Glutamatergic neuron (in vitro differentiated cells): ENCODE measurements around the gene PPP1R12A. TPM values are rescaled to one million over a fixed set of nuclear protein-coding genes. Genes with fewer than 3 reads are reported as not detected.

Source experiments
- DNase-seq: peaks from one replicate; pipeline ENCODE4 v3.0.0; 2022
- H3K27ac Mint-ChIP-seq: one replicate; pipeline ENCODE4 v1.8.0; 2020; ENCODE audit warnings: mild to moderate bottlenecking, mixed read lengths, inconsistent platforms; ENCODE audit not compliant: unreplicated experiment
- H3K27me3 Mint-ChIP-seq: one replicate; pipeline ENCODE4 v1.8.0; 2020; ENCODE audit warnings: mild to moderate bottlenecking, moderate library complexity, mixed read lengths, inconsistent platforms; ENCODE audit not compliant: unreplicated experiment
- H3K36me3 Mint-ChIP-seq: one replicate; pipeline ENCODE4 v1.8.0; 2020; ENCODE audit warnings: mild to moderate bottlenecking, mixed read lengths, inconsistent platforms; ENCODE audit not compliant: unreplicated experiment
- H3K4me1 Mint-ChIP-seq: one replicate; pipeline ENCODE4 v1.8.0; 2020; ENCODE audit warnings: mild to moderate bottlenecking, low read depth, mixed read lengths, inconsistent platforms; ENCODE audit not compliant: unreplicated experiment
- H3K4me3 Mint-ChIP-seq: one replicate; pipeline ENCODE4 v1.8.0; 2020; ENCODE audit warnings: mild to moderate bottlenecking, mixed read lengths, inconsistent platforms; ENCODE audit not compliant: unreplicated experiment
- H3K9me3 Mint-ChIP-seq: one replicate; pipeline ENCODE4 v1.8.0; 2020; ENCODE audit warnings: mild to moderate bottlenecking, moderate library complexity, mixed read lengths, inconsistent platforms; ENCODE audit not compliant: unreplicated experiment
- CTCF ChIP-seq: fragments of 200-600 bp; sonication (generic); IDR thresholded peaks from one replicate; pipeline ENCODE4 v1.5.0; 2021; ENCODE audit not compliant: partially characterized antibody, unreplicated experiment
- total RNA-seq: library from RNA; stranded (reverse); fragmentation: NEBNext Ultra II Directional; extraction: Animal tissue kit (Norgen Biotek cat#: 25700); gene quantifications from one replicate; pipeline ENCODE4 v1.2.1, GENCODE V29; 2021; ENCODE audit not compliant: unreplicated experiment

Gene PPP1R12A
- total RNA-seq, 1 donor from 2014 or later: 56.8 TPM

DNA sequence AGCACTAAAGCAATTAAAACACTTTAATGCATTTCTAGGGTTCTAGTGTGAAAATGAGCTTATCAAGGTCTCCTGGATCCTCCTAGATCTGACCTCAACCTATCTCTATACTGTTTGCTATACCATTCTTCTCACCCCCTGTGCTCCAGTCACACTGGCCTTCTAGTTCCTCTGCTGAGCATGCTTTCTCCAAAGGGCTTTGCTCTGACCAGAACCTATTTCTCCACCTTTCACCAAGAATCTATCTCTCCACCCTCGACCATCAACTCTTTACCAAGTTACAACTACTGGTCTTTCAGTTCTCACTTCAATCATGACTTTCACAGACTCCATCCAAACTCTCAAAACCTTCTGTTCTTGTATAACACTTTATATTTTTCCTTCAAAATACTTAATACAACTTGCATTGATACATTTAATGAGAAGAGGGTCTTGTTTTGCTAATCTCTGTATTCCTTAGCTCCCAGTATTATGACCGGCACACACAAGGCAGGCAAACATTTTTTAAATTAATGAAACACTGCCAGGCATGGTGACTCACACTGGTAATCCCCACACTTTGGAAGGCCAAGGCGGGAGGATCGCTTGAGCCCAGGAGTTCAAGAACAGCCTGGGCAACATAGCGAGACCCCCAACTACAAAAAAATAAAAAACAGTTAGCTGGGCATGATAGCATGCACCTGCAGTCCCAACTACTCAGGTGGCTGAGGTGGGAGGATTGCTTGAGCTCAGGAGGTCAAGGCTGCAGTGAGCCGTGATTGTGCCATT is 22.8 kb downstream of the PPP1R12A start:
- H3K4me3 Mint-ChIP-seq: no peak overlapping the region
- H3K4me1 Mint-ChIP-seq: peaks cover 14% of the 10 kb centered on the region
- no peak for DNase-seq
- no peaks in the 10 kb centered on the region for H3K9me3 Mint-ChIP-seq
- no peak overlapping the region for H3K27ac Mint-ChIP-seq
- no peak for TF ChIP-seq CTCF
- H3K27me3 Mint-ChIP-seq: peaks cover 4% of the 10 kb centered on the region
- no peaks in the 10 kb centered on the region for H3K36me3 Mint-ChIP-seq

DNA sequence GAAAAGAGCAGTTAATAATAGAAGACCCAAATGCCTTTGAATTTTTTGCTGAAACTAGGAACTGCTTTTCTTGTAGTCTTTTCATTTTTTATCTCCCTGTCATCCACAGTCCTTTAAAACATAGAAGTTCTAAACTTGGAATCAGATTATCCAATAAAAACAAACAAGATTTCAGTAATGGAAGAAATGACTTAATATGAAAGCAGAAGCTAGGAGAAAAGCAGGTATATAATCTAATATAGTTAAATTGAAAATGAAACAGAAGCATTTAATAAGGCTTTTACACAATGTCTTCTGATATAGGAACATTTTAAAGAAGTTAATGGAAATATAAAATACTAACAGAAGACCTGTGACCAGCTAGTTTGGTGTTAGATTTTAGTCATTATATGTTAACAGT is 26.5 kb downstream of the PPP1R12A start:
- H3K4me3 Mint-ChIP-seq: no peak overlapping the region
- no peak for TF ChIP-seq CTCF
- peaks cover 10% of the 10 kb centered on the region for H3K4me1 Mint-ChIP-seq
- H3K9me3 Mint-ChIP-seq: no peaks in the 10 kb centered on the region
- no peak for DNase-seq
- H3K27ac Mint-ChIP-seq: no peak overlapping the region
- peaks cover 4% of the 10 kb centered on the region for H3K27me3 Mint-ChIP-seq
- no peaks in the 10 kb centered on the region for H3K36me3 Mint-ChIP-seq

DNA sequence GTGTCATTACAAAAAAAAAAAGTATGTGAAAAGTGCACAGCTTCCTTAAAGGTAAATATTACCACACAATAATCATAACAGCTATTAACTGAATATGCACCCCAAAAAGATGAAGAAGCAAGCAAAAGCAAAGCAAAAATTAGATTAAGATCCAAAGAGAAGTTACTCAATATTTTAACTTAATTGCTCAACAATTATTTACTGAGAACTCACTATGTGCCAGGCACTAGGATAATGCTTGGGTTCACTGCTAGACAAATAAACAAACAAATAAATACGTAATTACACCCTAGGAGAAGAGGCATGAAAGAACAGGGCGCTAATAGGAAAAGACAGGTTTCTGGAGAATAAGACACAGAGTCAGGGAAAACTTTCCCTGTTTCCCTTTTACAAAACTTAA is 33.4 kb downstream of the PPP1R12A start:
- Mint-ChIP-seq H3K4me1 (peaks cover 1% of the 10 kb centered on the region), H3K4me3 (no peak overlapping the region), H3K27ac (no peak overlapping the region), H3K27me3 (peaks cover 2% of the 10 kb centered on the region), H3K9me3 (peaks cover 3% of the 10 kb centered on the region), H3K36me3 (no peaks in the 10 kb centered on the region)
- no peak for DNase-seq
- TF ChIP-seq CTCF: no peak

GRCh38 chr12:79900951-79901350 is 33.9 kb downstream of the PPP1R12A start:
- no peak for TF ChIP-seq CTCF
- Mint-ChIP-seq H3K9me3 (peaks cover 3% of the 10 kb centered on the region), H3K4me1 (peaks cover 1% of the 10 kb centered on the region), H3K27me3 (peaks cover 2% of the 10 kb centered on the region), H3K36me3 (no peaks in the 10 kb centered on the region), H3K4me3 (no peak overlapping the region), H3K27ac (no peak overlapping the region)
- DNase-seq: no peak

DNA sequence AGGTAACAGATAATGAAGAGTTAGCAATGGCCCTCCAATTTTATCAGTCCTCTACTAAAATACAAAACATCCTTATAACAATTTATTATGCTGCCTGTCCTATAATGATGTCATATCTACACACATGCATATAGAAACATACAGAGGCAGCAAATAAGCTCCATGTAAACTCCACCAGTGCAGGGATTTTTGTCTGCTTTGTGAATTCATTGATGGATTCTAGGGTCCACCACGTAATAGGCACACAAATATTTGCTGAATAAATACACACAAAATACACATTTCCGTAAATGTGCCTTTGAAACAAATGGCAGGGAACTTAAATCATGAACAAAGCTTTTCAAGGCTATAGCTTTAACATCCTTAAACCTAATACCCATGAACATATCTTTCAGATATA is 34.7 kb downstream of the PPP1R12A start:
- no peak for TF ChIP-seq CTCF
- Mint-ChIP-seq H3K4me1 (peaks cover 1% of the 10 kb centered on the region), H3K36me3 (no peaks in the 10 kb centered on the region), H3K4me3 (no peak overlapping the region), H3K9me3 (peaks cover 3% of the 10 kb centered on the region), H3K27ac (no peak overlapping the region), H3K27me3 (peaks cover 2% of the 10 kb centered on the region)
- no peak for DNase-seq
